Measurements from ENCODE around the gene GMEB2. TPM values are rescaled to one million over a fixed set of nuclear protein-coding genes. Genes with fewer than 3 reads are reported as not detected.

GMEB2 gene
- total RNA-seq, 1 experiment from 2014 or later = 21.5 TPM

DNA sequence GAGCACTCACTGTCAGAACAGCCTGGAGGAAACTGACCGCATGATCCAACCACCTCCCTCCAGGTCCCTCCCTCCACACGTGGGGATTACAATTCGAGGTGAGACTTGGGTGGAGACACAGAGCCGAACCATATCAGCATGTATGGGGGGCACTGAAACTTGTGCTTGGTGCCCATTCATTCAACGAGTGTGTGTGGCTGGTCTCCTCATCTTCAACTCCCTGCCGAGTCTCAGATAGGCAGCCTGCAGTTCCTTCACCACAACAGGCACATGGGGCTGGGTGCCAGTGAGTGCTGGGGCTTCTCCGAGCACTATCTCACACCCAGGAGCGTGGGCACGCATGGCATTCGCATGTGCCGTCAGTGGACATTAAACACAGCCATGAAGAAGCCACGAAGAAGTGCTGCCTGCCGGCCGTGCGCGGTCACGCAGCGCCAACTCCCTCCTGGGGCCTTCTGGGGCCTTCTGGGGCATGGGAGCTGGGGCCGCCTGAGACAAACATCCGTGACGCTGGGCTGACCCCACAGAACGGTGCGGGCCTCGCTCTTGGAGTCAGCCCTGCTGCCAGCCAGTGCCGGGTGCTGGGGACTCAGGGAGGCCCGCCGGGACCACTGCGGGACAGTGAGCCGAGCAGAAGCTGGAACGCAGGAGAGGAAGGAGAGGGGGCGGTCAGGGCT is 30.5 kb upstream of the GMEB2 start:
- H3K4me1 ChIP-seq = peaks cover 10% of the 10 kb centered on the region
- Mint-ChIP-seq H3K9me3 (ENCODE audit: unreplicated experiment) (no peaks in the 10 kb centered on the region), H3K27me3 (ENCODE audit: insufficient read depth, unreplicated experiment) (no peaks in the 10 kb centered on the region), H3K4me1 (ENCODE audit: low read depth, unreplicated experiment) (peaks cover 15% of the 10 kb centered on the region), H3K4me3 (ENCODE audit: unreplicated experiment) (peak overlapping the region; percentile 86), H3K27ac (ENCODE audit: unreplicated experiment) (peak overlapping the region; percentile 77), H3K36me3 (ENCODE audit: insufficient read depth, unreplicated experiment) (peaks cover 21% of the 10 kb centered on the region)
- DNase-seq = no peak
- no peak overlapping the region for H3K4me3 ChIP-seq (ENCODE audit: low read depth, low read length)
- TF ChIP-seq, protein P1, sequence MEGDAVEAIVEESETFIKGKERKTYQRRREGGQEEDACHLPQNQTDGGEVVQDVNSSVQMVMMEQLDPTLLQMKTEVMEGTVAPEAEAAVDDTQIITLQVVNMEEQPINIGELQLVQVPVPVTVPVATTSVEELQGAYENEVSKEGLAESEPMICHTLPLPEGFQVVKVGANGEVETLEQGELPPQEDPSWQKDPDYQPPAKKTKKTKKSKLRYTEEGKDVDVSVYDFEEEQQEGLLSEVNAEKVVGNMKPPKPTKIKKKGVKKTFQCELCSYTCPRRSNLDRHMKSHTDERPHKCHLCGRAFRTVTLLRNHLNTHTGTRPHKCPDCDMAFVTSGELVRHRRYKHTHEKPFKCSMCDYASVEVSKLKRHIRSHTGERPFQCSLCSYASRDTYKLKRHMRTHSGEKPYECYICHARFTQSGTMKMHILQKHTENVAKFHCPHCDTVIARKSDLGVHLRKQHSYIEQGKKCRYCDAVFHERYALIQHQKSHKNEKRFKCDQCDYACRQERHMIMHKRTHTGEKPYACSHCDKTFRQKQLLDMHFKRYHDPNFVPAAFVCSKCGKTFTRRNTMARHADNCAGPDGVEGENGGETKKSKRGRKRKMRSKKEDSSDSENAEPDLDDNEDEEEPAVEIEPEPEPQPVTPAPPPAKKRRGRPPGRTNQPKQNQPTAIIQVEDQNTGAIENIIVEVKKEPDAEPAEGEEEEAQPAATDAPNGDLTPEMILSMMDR (IDR thresholded peaks at IDR 0.05; ENCODE audit: insufficient read depth in 1 of 2, low read depth in 1 of 2, low read length in 1 of 2, severe bottlenecking in 1 of 2, unreplicated experiment in 1 of 2) = no peak
- no peaks in the 10 kb centered on the region; the same call in 1 of the 2 replicates for H3K36me3 ChIP-seq (ENCODE audit: control insufficient read depth, insufficient read depth, low read length)
- H3K27me3 ChIP-seq (replicated peaks; ENCODE audit: control insufficient read depth, insufficient read depth, low read length) = no peaks in the 10 kb centered on the region
- no TSS peak for BruUV-seq (replicated peaks)
- intact Hi-C loops (cut with micrococcal nuclease; ENCODE audit: unreplicated experiment) = no loop called here
- ChIA-PET POLR2A (interaction anchor here (1.0 to 1.6 kb wide), 3 partner anchors 15 to 208 kb away, joined by 3 to 16 read pairs (median 12); partner anchors contain the start of gene TPD52L2), CTCF (interaction anchor here (0.8 to 2.1 kb wide), 4 partner anchors 9 to 323 kb away, joined by 3 to 29 read pairs (median 4); no protein-coding TSS in a partner anchor)
- H3K9me3 ChIP-seq = no peaks in the 10 kb centered on the region

DNA sequence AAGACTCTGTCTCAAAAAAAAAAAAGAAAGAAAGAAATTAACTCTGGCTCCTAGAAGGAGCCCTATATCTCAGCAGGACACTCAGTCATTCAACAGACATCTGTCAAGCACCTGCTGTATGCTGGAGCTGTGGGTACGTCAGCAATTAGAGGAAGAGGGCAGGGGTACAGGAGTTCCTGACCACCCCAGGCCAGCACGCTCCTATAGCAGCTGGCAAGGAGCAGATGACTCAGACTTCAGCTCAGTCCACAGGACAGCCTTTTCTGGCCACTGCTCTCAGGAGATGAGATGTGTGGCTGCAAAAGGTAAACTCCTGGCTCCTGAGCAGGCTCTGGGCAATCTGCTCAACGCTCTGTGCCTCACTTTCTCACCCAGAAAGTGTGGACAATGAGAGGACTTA is 29.6 kb upstream of the GMEB2 start:
- CTCF ChIA-PET = no interaction called here
- Histone ChIP-seq H3K9me3 (no peaks in the 10 kb centered on the region), H3K4me1 (peaks cover 15% of the 10 kb centered on the region), H3K36me3 (ENCODE audit: control insufficient read depth, insufficient read depth, low read length) (no peaks in the 10 kb centered on the region), H3K4me3 (ENCODE audit: low read depth, low read length) (no peak overlapping the region), H3K27me3 (replicated peaks; ENCODE audit: control insufficient read depth, insufficient read depth, low read length) (no peaks in the 10 kb centered on the region)
- DNase-seq = no peak
- Mint-ChIP-seq H3K4me1 (ENCODE audit: low read depth, unreplicated experiment) (peaks cover 20% of the 10 kb centered on the region), H3K4me3 (ENCODE audit: unreplicated experiment) (no peak overlapping the region), H3K9me3 (ENCODE audit: unreplicated experiment) (no peaks in the 10 kb centered on the region), H3K27ac (ENCODE audit: unreplicated experiment) (no peak overlapping the region), H3K36me3 (ENCODE audit: insufficient read depth, unreplicated experiment) (peaks cover 26% of the 10 kb centered on the region), H3K27me3 (ENCODE audit: insufficient read depth, unreplicated experiment) (peaks cover 3% of the 10 kb centered on the region)
- intact Hi-C loops (cut with micrococcal nuclease; ENCODE audit: unreplicated experiment) = no loop called here
- BruUV-seq (replicated peaks) = no TSS peak
- POLR2A ChIA-PET = interaction anchor here (0.5 kb wide), 1 partner anchor 9 kb away, joined by 4 read pairs; no protein-coding TSS in a partner anchor
- TF ChIP-seq, protein P1 (IDR thresholded peaks at IDR 0.05; ENCODE audit: insufficient read depth in 1 of 2, low read depth in 1 of 2, low read length in 1 of 2, severe bottlenecking in 1 of 2, unreplicated experiment in 1 of 2) = no peak

GRCh38 chr20:63655249-63655648 is 28.3 kb upstream of the GMEB2 start:
- TF ChIP-seq, protein P1 (IDR thresholded peaks at IDR 0.05; ENCODE audit: insufficient read depth in 1 of 2, low read depth in 1 of 2, low read length in 1 of 2, severe bottlenecking in 1 of 2, unreplicated experiment in 1 of 2) = no peak
- CTCF ChIA-PET = interaction anchor here (0.8 kb wide), 1 partner anchor 13 kb away, joined by 3 read pairs; no protein-coding TSS in a partner anchor
- H3K4me3 Mint-ChIP-seq (ENCODE audit: unreplicated experiment) = no peak overlapping the region
- no peaks in the 10 kb centered on the region for H3K9me3 Mint-ChIP-seq (ENCODE audit: unreplicated experiment)
- H3K4me1 ChIP-seq = peaks cover 15% of the 10 kb centered on the region
- no peaks in the 10 kb centered on the region for H3K9me3 ChIP-seq
- no peaks in the 10 kb centered on the region for H3K36me3 ChIP-seq (ENCODE audit: control insufficient read depth, insufficient read depth, low read length)
- intact Hi-C loops (cut with micrococcal nuclease; ENCODE audit: unreplicated experiment) = no loop called here
- no peak overlapping the region for H3K4me3 ChIP-seq (ENCODE audit: low read depth, low read length)
- no peaks in the 10 kb centered on the region for H3K27me3 ChIP-seq (replicated peaks; ENCODE audit: control insufficient read depth, insufficient read depth, low read length)
- peaks cover 22% of the 10 kb centered on the region for H3K4me1 Mint-ChIP-seq (ENCODE audit: low read depth, unreplicated experiment)
- H3K36me3 Mint-ChIP-seq (ENCODE audit: insufficient read depth, unreplicated experiment) = peaks cover 20% of the 10 kb centered on the region
- DNase-seq = no peak
- no TSS peak for BruUV-seq (replicated peaks)
- POLR2A ChIA-PET = interaction anchor here (0.6 kb wide), 1 partner anchor 37 kb away, joined by 3 read pairs; no protein-coding TSS in a partner anchor
- peaks cover 4% of the 10 kb centered on the region for H3K27me3 Mint-ChIP-seq (ENCODE audit: insufficient read depth, unreplicated experiment)
- no peak overlapping the region for H3K27ac Mint-ChIP-seq (ENCODE audit: unreplicated experiment)

Measured in Caco-2 (cell line).